A673 (cell line): ENCODE results near the gene DNAJB14. TPM values are rescaled to one million over a fixed set of nuclear protein-coding genes. Genes with fewer than 3 reads are reported as not detected.

ENCODE experiments used
- BruUV-seq: library from RNA; stranded (reverse); fragments of 400-500 nt; replicated peaks from 2 replicates; lab custom pipeline; 2021; lab: Mats Ljungman, UMichigan
- CTCF ChIA-PET: fragments of 300-600 bp; sonication (Branson Sonifier 250); formaldehyde crosslinking; loops from one replicate; lab custom pipeline; 2022; ENCODE audit warnings: antibody characterized with exemption; lab: Charles Lee
- POLR2A ChIA-PET: fragments of 300-600 bp; sonication (Branson Sonifier 250); formaldehyde crosslinking; loops from one replicate; lab custom pipeline; 2022; ENCODE audit warnings: antibody characterized with exemption; ENCODE audit not compliant: low non-redundant PET; lab: Charles Lee
- DNase-seq: peaks from one replicate; pipeline ENCODE4 v3.0.0-alpha.2; 2015; ENCODE audit warnings: low spot score
- H3K27ac ChIP-seq: fragments of 200-600 bp; sonication (generic); 2 replicates; pipeline ENCODE4 v1.5.1; 2016; ENCODE audit warnings: mixed run types, low read depth, mild to moderate bottlenecking, mixed read lengths, antibody characterized with exemption, low read length; ENCODE audit not compliant: poor library complexity, severe bottlenecking
- H3K27me3 ChIP-seq: fragments of 200-600 bp; sonication (generic); replicated peaks from 2 replicates; pipeline ENCODE4 v1.6.1; 2017; ENCODE audit warnings: mixed run types, low read depth, mild to moderate bottlenecking, mixed read lengths, antibody characterized with exemption, low read length; ENCODE audit not compliant: insufficient read depth, poor library complexity
- H3K36me3 ChIP-seq: fragments of 200-600 bp; sonication (generic); 2 replicates; pipeline ENCODE4 v1.6.1; 2016; ENCODE audit warnings: mixed run types, mild to moderate bottlenecking, mixed read lengths, antibody characterized with exemption, low read length; ENCODE audit not compliant: insufficient read depth, poor library complexity, severe bottlenecking
- H3K4me1 ChIP-seq: fragments of 200-600 bp; sonication (generic); 2 replicates; pipeline ENCODE4 v1.6.1; 2017; ENCODE audit warnings: mixed run types, mild to moderate bottlenecking, mixed read lengths, antibody characterized with exemption, low read length; ENCODE audit not compliant: insufficient read depth, poor library complexity, severe bottlenecking
- H3K4me3 ChIP-seq: fragments of 200-600 bp; sonication (generic); 2 replicates; pipeline ENCODE4 v1.5.1; 2016; ENCODE audit warnings: low read depth, mixed run types, mild to moderate bottlenecking, mixed read lengths, low read length; ENCODE audit not compliant: poor library complexity, severe bottlenecking
- H3K9me3 ChIP-seq: fragments of 200-600 bp; sonication (generic); 2 replicates; pipeline ENCODE4 v1.6.1; 2016; ENCODE audit warnings: mixed run types, low read depth, mild to moderate bottlenecking, mixed read lengths, antibody characterized with exemption, low read length; ENCODE audit not compliant: poor library complexity, severe bottlenecking
- EZH2 ChIP-seq: fragments of 200-600 bp; sonication (generic); IDR thresholded peaks from 2 replicates; pipeline ENCODE4 v1.6.1; 2017; ENCODE audit warnings: borderline replicate concordance, low read depth, mild to moderate bottlenecking, mixed read lengths, antibody characterized with exemption, low read length; ENCODE audit not compliant: poor library complexity, severe bottlenecking
- intact Hi-C: fragments of 100-400 bp; cut with micrococcal nuclease; formaldehyde crosslinking; loops from one replicate; pipeline ENCODE4 v1.10.0; 2022; ENCODE audit not compliant: unreplicated experiment
- total RNA-seq: library from RNA; stranded (reverse); gene quantifications from 2 replicates; pipeline ENCODE4 v1.2.3, GENCODE V29; 2021
- TF ChIP-seq, protein P1 (sequence below): fragments of 300-800, 200-600 bp; sonication (generic); conservative IDR thresholded peaks from 2 replicates; pipeline ENCODE4 v1.5.1; 2017; ENCODE audit warnings: low read depth, mild to moderate bottlenecking, antibody characterized with exemption, low read length, moderate library complexity, mixed read lengths

The DNAJB14 gene
- total RNA-seq, 1 experiment from 2014 or later, result 36.4 TPM

DNA sequence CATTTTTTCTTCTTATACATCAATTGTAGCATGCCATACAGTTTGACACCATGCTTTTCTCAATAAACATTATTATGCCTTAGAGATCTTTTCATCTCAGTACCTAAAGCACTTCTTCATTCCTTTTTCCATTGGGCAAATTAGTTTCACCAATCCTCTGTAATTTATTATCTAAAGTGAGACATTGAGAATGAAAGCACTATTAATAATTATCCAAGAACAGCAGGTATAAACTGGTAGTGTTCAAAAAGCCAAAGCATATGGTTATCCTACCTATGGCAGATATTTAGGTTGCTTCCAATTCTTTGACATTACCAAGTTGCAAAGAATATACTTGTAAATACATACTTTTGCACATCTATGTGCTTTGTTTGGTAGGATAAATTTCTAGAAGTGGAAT, 67.8 kb downstream of the DNAJB14 start:
- no peak for DNase-seq
- Histone ChIP-seq H3K9me3 (no peaks in the 10 kb centered on the region), H3K36me3 (peaks cover 30% of the 10 kb centered on the region), H3K27me3 (no peaks in the 10 kb centered on the region), H3K4me1 (no peaks in the 10 kb centered on the region), H3K4me3 (no peak overlapping the region), H3K27ac (no peak overlapping the region)
- no peak for TF ChIP-seq EZH2
- TF ChIP-seq, protein P1, sequence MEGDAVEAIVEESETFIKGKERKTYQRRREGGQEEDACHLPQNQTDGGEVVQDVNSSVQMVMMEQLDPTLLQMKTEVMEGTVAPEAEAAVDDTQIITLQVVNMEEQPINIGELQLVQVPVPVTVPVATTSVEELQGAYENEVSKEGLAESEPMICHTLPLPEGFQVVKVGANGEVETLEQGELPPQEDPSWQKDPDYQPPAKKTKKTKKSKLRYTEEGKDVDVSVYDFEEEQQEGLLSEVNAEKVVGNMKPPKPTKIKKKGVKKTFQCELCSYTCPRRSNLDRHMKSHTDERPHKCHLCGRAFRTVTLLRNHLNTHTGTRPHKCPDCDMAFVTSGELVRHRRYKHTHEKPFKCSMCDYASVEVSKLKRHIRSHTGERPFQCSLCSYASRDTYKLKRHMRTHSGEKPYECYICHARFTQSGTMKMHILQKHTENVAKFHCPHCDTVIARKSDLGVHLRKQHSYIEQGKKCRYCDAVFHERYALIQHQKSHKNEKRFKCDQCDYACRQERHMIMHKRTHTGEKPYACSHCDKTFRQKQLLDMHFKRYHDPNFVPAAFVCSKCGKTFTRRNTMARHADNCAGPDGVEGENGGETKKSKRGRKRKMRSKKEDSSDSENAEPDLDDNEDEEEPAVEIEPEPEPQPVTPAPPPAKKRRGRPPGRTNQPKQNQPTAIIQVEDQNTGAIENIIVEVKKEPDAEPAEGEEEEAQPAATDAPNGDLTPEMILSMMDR, result no peak
- ChIA-PET POLR2A (no interaction called here), CTCF (no interaction called here)
- no TSS peak for BruUV-seq
- intact Hi-C loops, result no loop called here

DNA sequence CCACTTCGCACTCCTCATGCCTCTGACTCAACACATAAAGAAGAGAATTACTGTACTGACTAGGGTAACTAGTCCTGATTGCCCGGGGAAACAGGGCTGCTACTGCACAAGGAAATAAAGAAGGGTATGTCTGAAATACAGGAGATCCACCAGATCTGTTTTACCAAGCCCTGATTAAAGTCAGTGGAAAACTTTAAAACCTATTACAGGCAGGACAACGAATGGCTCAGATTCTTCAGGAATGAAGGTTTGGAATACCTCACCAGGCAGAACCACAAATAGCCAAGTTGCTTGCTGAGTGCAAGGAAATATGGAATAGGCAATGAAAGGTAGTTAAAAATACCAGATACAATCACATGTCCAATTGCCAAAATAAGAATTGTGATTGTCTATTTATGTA, 69.5 kb downstream of the DNAJB14 start:
- TF ChIP-seq EZH2, result no peak
- TF ChIP-seq, protein P1, result no peak
- Histone ChIP-seq H3K27me3 (no peaks in the 10 kb centered on the region), H3K27ac (no peak overlapping the region), H3K9me3 (no peaks in the 10 kb centered on the region), H3K4me1 (no peaks in the 10 kb centered on the region), H3K4me3 (no peak overlapping the region), H3K36me3 (peaks cover 20% of the 10 kb centered on the region)
- ChIA-PET POLR2A (no interaction called here), CTCF (no interaction called here)
- intact Hi-C loops, result no loop called here
- DNase-seq, result no peak
- BruUV-seq, result no TSS peak

DNA sequence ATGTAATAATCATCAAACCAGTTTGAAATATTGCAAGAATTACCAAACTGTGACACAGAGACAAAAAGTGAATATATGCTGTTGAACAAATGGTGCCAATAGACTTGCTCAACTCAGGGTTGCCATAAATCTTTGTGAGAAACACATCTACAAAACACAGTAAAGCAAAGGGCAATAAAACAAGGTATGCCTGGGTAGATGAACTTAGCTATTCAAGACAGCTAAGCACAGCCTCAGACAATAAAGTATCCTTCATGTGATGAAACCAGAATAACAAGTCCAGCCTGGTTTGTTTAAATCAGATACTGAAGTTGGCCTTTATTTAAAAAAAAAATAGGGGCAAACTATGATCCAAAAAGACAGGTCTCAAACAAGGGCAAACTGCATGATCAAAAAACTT, 71.3 kb downstream of the DNAJB14 start:
- POLR2A ChIA-PET, result no interaction called here
- no peak for TF ChIP-seq EZH2
- TF ChIP-seq, protein P1, result no peak

More for the DNA sequence above, 71.3 kb downstream of the DNAJB14 start:
- intact Hi-C loops, result no loop called here
- H3K27me3 ChIP-seq, result no peaks in the 10 kb centered on the region
- no peaks in the 10 kb centered on the region for H3K4me1 ChIP-seq
- H3K4me3 ChIP-seq, result no peak overlapping the region
- H3K9me3 ChIP-seq, result no peaks in the 10 kb centered on the region
- DNase-seq, result no peak
- peaks cover under 1% of the 10 kb centered on the region for H3K36me3 ChIP-seq
- BruUV-seq, result no TSS peak
- CTCF ChIA-PET, result no interaction called here
- no peak overlapping the region for H3K27ac ChIP-seq
